Common myeloid progenitor, CD34-positive (primary cell): ENCODE measurements around the gene EXD3.

Source experiments
- CTCF ChIA-PET: fragments of 350-600 bp; sonication (Branson Sonifier 250); formaldehyde crosslinking; loops from one replicate; lab custom pipeline; 2021; ENCODE audit warnings: antibody characterized with exemption; lab: Charles Lee
- POLR2A ChIA-PET: fragments of 350-600 bp; sonication (Branson Sonifier 250); formaldehyde crosslinking; loops from one replicate; lab custom pipeline; 2021; ENCODE audit warnings: antibody characterized with exemption; lab: Charles Lee
- DNase-seq, 3 donors: peaks; one replicate each; pipeline versions ENCODE4 v3.0.0 to v3.0.0-alpha.2; 2013
- H3K27ac ChIP-seq, 2 experiments: 1 replicate in 1 of 2; 2 replicates in 1 of 2; pipeline ENCODE4 v1.7.0; 2013; ENCODE audit warnings: inconsistent platforms in 2 of 2, low read length in 2 of 2, mild to moderate bottlenecking in 2 of 2, low read depth in 1 of 2, moderate library complexity in 1 of 2; ENCODE audit not compliant: severe bottlenecking in 2 of 2, insufficient read depth in 1 of 2, poor library complexity in 1 of 2
- H3K27me3 ChIP-seq, 5 experiments: replicated peaks in 2 of 5; 1 replicate in 3 of 5; 2 replicates in 2 of 5; pipeline versions ENCODE4 v1.6.1 to v1.7.0; 2013; ENCODE audit warnings: low read length in 4 of 5, mild to moderate bottlenecking in 2 of 5, moderate library complexity in 2 of 5, inconsistent platforms in 1 of 5; ENCODE audit not compliant: insufficient read depth in 5 of 5, control insufficient read depth in 4 of 5
- H3K36me3 ChIP-seq, 4 experiments: 1 replicate in 2 of 4; 2 replicates in 2 of 4; pipeline versions ENCODE4 v1.6.1 to v1.7.0; 2013; ENCODE audit warnings: low read length in 3 of 4, control low read depth in 1 of 4, mild to moderate bottlenecking in 1 of 4; ENCODE audit not compliant: control insufficient read depth in 4 of 4, insufficient read depth in 4 of 4
- H3K4me1 ChIP-seq, 4 experiments: 1 replicate in 3 of 4; 2 replicates in 1 of 4; pipeline versions ENCODE4 v1.6.1 to v1.7.1; 2013; ENCODE audit warnings: low read length in 3 of 4, mild to moderate bottlenecking in 3 of 4, control low read depth in 1 of 4, inconsistent platforms in 1 of 4, moderate library complexity in 1 of 4; ENCODE audit not compliant: control insufficient read depth in 4 of 4, insufficient read depth in 4 of 4; ENCODE audit errors: control extremely low read depth in 1 of 4
- H3K4me3 ChIP-seq, 7 experiments: 1 replicate in 4 of 7; 2 replicates in 3 of 7; pipeline versions ENCODE4 v1.5.1 to v1.7.0; 2013; ENCODE audit warnings: mild to moderate bottlenecking in 7 of 7, low read length in 6 of 7, moderate library complexity in 6 of 7, inconsistent platforms in 2 of 7, low read depth in 2 of 7, control low read depth in 1 of 7; ENCODE audit not compliant: insufficient read depth in 4 of 7, control insufficient read depth in 1 of 7; ENCODE audit errors: extremely low read depth in 1 of 7
- H3K9me3 ChIP-seq, 5 experiments: 1 replicate in 4 of 5; 2 replicates in 1 of 5; pipeline versions ENCODE4 v1.6.1 to v1.7.1; 2013; ENCODE audit warnings: low read length in 4 of 5, mild to moderate bottlenecking in 2 of 5, inconsistent platforms in 1 of 5, low read depth in 1 of 5, moderate library complexity in 1 of 5; ENCODE audit not compliant: control insufficient read depth in 4 of 5, insufficient read depth in 2 of 5; ENCODE audit errors: control extremely low read depth in 1 of 5
- WGBS: methylation state at CpG from one replicate; pipeline ENCODE4 v1.1.5; 2013; ENCODE audit not compliant: insufficient coverage; 5-methylcytosine and 5-hydroxymethylcytosine counted together

The EXD3 gene

DNA sequence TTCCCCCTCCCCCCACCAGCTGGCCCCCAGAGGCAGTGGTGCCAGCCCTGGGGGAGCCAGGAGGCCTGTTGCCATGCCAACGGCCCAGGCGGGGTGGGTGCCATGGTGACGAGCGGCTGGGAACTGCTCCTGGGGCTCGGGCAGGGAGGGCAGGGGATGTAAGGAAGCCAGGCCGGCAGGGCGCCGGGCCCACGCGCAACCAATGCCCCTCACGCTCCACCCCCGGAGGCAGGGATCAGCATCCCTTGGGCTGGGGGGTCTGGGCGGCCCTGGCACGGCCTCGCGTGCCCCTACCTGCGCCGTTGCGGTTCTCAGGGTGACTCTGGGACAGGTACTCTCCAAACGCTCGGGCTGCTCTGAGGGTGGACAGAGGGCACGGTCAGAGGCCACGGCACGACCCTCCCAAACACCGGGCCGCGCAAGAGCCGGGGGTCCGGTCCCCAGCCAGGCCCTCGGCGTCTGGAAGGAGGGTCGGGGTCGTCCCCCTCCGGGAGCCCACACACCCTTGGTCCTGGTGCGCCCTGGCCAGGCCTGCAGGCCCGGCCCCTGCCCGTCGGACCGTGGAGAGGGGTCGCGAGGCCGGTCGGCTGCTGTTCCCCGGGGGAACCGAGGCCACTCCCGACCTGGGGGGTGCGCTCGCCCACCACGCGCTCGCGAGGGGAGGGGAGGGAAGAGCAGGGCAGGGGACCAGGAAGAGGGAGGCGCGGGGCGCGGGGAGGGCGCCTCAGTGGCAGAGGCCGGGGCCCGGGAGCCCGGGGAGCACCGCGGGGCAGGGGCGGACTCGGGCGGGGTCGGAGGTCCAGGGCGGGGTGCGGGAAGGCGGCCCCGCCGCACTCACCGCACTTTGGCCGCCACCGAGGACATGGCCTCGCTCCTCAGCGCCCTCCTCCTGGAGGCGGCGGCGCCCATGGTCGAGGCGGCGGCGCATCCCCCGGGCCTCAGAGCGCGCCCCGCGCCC, 35.5 kb upstream of the EXD3 start:
- 7% methylated on average over 66 of the region's 88 CpGs for WGBS
- CTCF ChIA-PET: interaction anchor here (1.1 kb wide), 1 partner anchor 12 kb away, joined by 3 read pairs; no protein-coding TSS in a partner anchor
- peak in 2 of 3 donors; percentile 35 to 39 for DNase-seq
- Histone ChIP-seq H3K4me1 (peaks cover 0 to 69% (median 61%) of the 10 kb centered on the region in 4 experiments), H3K27ac (peak overlapping the region in 1 of 2 experiments; percentile 49), H3K4me3 (peak overlapping the region; percentile 33 to 78 (median 68)), H3K9me3 (peaks cover 0 to 2% (median 0%) of the 10 kb centered on the region in 5 experiments), H3K27me3 (no peaks in the 10 kb centered on the region), H3K36me3 (peaks cover 0 to 29% (median under 1%) of the 10 kb centered on the region in 4 experiments)
- POLR2A ChIA-PET: no interaction called here

DNA sequence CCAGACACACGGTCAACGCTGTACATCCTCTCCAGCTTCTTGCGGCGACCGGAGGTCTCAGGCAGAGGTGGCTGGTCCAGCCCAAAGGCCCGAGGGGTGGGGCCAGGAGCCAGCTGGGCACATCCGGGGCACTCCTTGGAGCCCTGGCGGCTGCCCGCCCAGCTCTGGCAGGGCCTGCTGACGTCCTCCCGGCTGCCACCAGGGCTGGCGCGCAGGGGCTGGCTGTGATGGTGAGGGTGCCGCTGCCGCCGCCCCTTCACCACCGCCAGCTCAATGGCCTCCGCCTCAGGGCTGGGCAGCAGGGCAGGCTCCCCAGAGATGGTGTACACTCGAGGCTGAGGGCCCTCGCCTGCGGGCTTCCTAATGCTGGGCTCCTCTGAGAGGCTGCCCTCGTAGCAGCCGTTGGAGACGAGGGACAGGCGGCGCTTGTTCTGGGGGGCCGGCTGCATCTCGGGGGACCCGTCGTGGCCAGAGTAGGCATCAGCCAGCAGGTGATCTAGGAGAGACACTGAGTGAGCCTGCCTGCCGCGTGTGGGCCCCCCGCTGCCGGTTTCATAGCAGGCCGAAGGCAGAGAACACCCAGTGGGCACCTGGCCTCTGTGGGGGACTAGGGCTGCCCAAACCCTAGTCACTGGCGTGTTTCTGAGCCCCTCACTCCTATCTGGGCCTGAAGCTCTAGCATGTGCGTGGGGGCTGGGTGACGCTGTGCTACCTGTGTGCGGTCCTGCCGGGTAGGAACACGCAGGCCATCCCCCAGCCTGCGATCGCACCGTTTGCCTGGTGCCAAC, 34.6 kb upstream of the EXD3 start:
- Histone ChIP-seq H3K4me1 (peaks cover 0 to 71% (median 64%) of the 10 kb centered on the region in 4 experiments), H3K4me3 (peak overlapping the region in 4 of 7 experiments; percentile 23 to 78 (median 70)), H3K27me3 (no peaks in the 10 kb centered on the region), H3K27ac (no peak overlapping the region), H3K36me3 (peaks cover 0 to 37% (median under 1%) of the 10 kb centered on the region in 4 experiments), H3K9me3 (peaks cover 0 to 1% (median 0%) of the 10 kb centered on the region in 5 experiments)
- 94% methylated on average over 31 of the region's 44 CpGs for WGBS
- CTCF ChIA-PET: interaction anchor here (1.1 kb wide), 1 partner anchor 12 kb away, joined by 3 read pairs; no protein-coding TSS in a partner anchor
- no peak for DNase-seq
- POLR2A ChIA-PET: no interaction called here

DNA sequence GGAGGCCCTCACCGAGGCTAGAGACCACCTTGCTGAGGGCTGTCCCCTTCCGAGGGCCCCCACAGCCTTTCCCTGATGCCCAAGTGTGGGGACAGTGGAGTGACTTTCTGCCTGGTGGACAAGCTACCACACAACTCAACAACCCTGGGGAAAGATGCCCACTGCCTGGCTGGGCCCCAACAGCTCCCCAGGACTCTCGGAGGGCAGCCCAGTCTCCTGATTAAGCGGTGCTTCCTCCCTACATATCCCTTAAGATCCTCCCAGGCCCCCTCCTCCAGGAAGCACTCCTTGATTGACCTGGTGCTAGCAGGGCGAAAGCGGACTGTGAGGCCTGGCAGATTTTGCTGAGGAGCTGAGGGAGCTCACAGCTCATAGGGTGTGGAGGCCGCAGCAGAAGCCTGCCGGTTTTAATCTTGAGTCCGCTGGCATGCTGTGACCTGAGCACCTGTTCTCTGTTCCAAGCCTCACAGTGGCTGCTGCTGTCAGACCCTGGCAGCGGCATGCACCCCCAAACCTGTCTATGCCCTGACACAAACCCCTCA, 34.0 kb upstream of the EXD3 start:
- CTCF ChIA-PET: interaction anchor here (2.0 kb wide), 1 partner anchor 13 kb away, joined by 4 read pairs; no protein-coding TSS in a partner anchor
- peaks cover 0 to 71% (median 63%) of the 10 kb centered on the region in 4 experiments for H3K4me1 ChIP-seq
- POLR2A ChIA-PET: no interaction called here

DNA sequence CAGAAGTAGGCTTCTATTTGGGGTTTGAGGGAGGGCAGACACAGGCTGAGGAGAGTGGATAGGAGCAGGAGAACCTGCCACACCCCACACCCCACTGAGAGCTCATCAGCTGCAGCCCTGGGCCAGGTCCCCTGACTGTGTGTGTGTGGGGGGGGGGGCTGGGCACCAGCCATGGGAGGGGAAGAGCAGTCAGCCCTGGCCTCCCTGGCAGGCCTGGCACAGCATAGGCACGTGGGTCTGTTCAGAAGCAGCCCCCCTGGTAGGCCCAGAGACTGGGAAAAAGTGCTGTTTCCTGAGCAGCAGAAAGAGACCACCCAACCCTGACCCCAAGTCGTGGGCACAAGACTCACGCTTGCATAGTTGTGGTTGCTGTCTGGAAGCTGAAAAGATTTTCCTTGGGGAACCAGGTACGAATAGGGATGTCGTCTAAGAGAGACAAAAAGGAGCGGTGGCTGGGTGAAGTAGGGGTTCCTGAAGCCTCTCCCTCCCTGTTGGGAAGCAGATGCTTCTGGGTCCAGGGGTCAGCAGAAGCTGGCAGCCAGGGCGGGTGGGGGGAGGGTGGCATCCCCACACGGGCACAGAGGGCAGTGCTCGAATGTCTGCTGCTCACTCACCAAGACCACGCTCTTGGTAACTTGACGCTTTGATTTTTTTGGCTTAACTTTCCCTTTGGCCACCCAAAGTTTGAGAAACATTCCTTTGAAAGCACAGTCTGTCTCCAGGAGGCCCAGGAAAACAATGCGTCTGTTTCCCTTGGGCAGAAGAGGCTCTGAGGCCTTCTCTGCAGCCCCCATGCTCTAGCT, 33.3 kb upstream of the EXD3 start:
- H3K27me3 ChIP-seq: no peaks in the 10 kb centered on the region
- H3K27ac ChIP-seq: no peak overlapping the region
- H3K9me3 ChIP-seq: no peaks in the 10 kb centered on the region
- peaks cover 0 to 66% (median 59%) of the 10 kb centered on the region in 4 experiments for H3K4me1 ChIP-seq
- WGBS: 97% methylated on average over 11 of the region's 12 CpGs
- peaks cover 0 to 37% (median under 1%) of the 10 kb centered on the region in 4 experiments for H3K36me3 ChIP-seq
- CTCF ChIA-PET: interaction anchor here (2.0 kb wide), 1 partner anchor 13 kb away, joined by 4 read pairs; no protein-coding TSS in a partner anchor
- POLR2A ChIA-PET: no interaction called here
- H3K4me3 ChIP-seq: no peak overlapping the region
- no peak for DNase-seq

More for the DNA sequence above, 34.0 kb upstream of the EXD3 start:
- Histone ChIP-seq H3K9me3 (no peaks in the 10 kb centered on the region), H3K4me3 (no peak overlapping the region), H3K27ac (no peak overlapping the region), H3K27me3 (no peaks in the 10 kb centered on the region), H3K36me3 (peaks cover 0 to 37% (median under 1%) of the 10 kb centered on the region in 4 experiments)
- WGBS: 95% methylated on average over 6 of the region's 10 CpGs
- no peak for DNase-seq

DNA sequence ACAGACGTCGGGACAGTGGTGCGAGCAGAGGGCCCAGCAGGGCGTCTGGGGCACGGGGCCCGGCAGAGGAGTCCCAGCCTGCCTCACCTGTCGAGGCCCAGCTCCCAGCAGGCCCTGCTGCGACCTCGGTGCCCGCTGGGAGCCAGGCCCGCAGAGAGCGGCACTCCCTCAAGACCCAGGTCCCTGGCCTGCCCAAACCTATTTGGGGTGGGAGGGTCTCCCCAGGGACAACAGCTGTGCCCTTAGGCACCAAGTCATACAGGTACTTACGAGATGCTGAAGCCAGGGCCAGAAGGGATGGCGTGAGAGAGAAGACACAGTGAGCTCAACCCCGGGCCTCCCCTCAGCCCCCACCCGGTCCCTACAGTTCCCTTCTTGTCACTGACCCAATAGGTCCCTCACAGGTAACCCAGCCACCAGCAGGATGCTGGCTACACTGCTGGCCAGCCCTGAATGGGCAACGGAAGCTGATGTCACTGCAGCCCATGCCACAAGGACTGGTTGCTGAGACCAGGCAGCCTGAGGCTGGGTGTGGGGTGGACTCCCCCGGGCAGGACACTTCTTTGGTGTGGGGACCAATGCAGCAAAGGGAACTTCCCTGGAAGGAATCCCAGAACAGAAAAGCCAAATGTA, 32.5 kb upstream of the EXD3 start:
- Histone ChIP-seq H3K27me3 (no peaks in the 10 kb centered on the region), H3K27ac (no peak overlapping the region), H3K36me3 (peaks cover 0 to 37% (median under 1%) of the 10 kb centered on the region in 4 experiments), H3K4me3 (no peak overlapping the region), H3K9me3 (no peaks in the 10 kb centered on the region), H3K4me1 (peaks cover 0 to 58% (median 53%) of the 10 kb centered on the region in 4 experiments)
- DNase-seq: no peak
- 95% methylated on average over 12 of the region's 18 CpGs for WGBS
- ChIA-PET CTCF (interaction anchor here (2.0 kb wide), 1 partner anchor 14 kb away, joined by 4 read pairs; no protein-coding TSS in a partner anchor), POLR2A (no interaction called here)
